Activated CD8-positive, alpha-beta T cell treated with anti-CD3 and anti-CD28 coated beads, Interleukin-2, amount 10 ng/mL, durations not matched to agents 7 days and 5 days (primary cell): ENCODE data around the gene ISM1. TPM values are rescaled to one million over a fixed set of nuclear protein-coding genes. Genes with fewer than 3 reads are reported as not detected.

Experiments used
- ATAC-seq: fragments of 150-1000 bp; cut with Tn5 transposase; one replicate; pipeline ENCODE4 v1.10.0; 2021; ENCODE audit warnings: moderate library complexity
- CTCF ChIA-PET: fragments of 350-600 bp; sonication (Branson Sonifier 250); formaldehyde crosslinking; loops from one replicate; lab custom pipeline; 2021; ENCODE audit warnings: antibody characterized with exemption; lab: Charles Lee
- POLR2A ChIA-PET: fragments of 350-600 bp; sonication (Branson Sonifier 250); formaldehyde crosslinking; loops from one replicate; lab custom pipeline; 2021; ENCODE audit warnings: antibody characterized with exemption; lab: Charles Lee
- DNase-seq: peaks from one replicate; pipeline ENCODE4 v3.0.0-alpha.2; 2020
- H3K27ac Mint-ChIP-seq: one replicate; pipeline ENCODE4 v1.8.0; 2021; ENCODE audit warnings: mild to moderate bottlenecking, mixed read lengths
- H3K27me3 Mint-ChIP-seq: one replicate; pipeline ENCODE4 v1.8.0; 2021; ENCODE audit warnings: low read depth, mixed read lengths
- H3K36me3 Mint-ChIP-seq: one replicate; pipeline ENCODE4 v1.8.0; 2021; ENCODE audit warnings: low read depth, mixed read lengths
- H3K4me1 Mint-ChIP-seq: one replicate; pipeline ENCODE4 v1.8.0; 2021; ENCODE audit warnings: low read depth, mixed read lengths
- H3K4me3 Mint-ChIP-seq: one replicate; pipeline ENCODE4 v1.8.0; 2021; ENCODE audit warnings: mild to moderate bottlenecking, mixed read lengths
- H3K9me3 Mint-ChIP-seq: one replicate; pipeline ENCODE4 v1.8.0; 2022; ENCODE audit warnings: mixed read lengths; ENCODE audit not compliant: insufficient read depth
- total RNA-seq, 2 experiments: library from RNA; stranded (reverse); gene quantifications; one replicate each; pipeline ENCODE4 v1.2.3, GENCODE V29; 2021

ISM1 gene
- total RNA-seq, 2 experiments from 2014 or later, result 2.9 to 3.7 TPM

GRCh38 chr20:13261460-13262301 lies 40.6 kb downstream of the ISM1 start:
- H3K9me3 Mint-ChIP-seq, result no peaks in the 10 kb centered on the region
- ATAC-seq (peak; percentile 99), DNase-seq (peak; percentile 79)
- H3K27me3 Mint-ChIP-seq, result no peaks in the 10 kb centered on the region
- no peaks in the 10 kb centered on the region for H3K36me3 Mint-ChIP-seq
- ChIA-PET POLR2A (no interaction called here), CTCF (interaction anchor here (0.6 to 3.7 kb wide), 25 partner anchors 8 to 285 kb away, joined by 3 to 19 read pairs (median 4); partner anchors contain the start of gene ISM1)
- H3K4me3 Mint-ChIP-seq, result no peak overlapping the region
- H3K4me1 Mint-ChIP-seq, result peaks cover 11% of the 10 kb centered on the region
- H3K27ac Mint-ChIP-seq, result no peak overlapping the region

DNA sequence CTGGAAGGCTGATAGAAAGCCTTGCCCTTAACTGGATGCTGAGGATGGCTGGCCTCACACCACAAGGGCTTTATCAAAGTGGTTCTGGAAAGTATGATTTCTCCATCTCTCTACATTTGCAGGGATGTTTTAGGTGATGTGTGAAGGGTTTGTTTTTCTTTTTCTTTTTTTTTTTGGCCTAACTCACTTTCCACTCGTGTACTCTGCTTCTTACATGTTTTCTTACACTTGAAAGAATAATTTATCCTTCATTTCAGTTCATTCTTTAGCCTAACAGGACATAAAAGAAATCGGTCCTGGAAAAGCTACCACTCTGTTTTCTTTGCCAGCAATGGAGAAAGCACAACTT lies 41.2 kb downstream of the ISM1 start:
- Mint-ChIP-seq H3K4me3 (no peak overlapping the region), H3K4me1 (peaks cover 11% of the 10 kb centered on the region), H3K27ac (no peak overlapping the region), H3K36me3 (no peaks in the 10 kb centered on the region), H3K9me3 (no peaks in the 10 kb centered on the region), H3K27me3 (peaks cover 2% of the 10 kb centered on the region)
- DNase-seq (no peak), ATAC-seq (no peak)
- ChIA-PET CTCF (interaction anchor here (0.7 to 3.7 kb wide), 21 partner anchors 9 to 284 kb away, joined by 3 to 19 read pairs (median 4); partner anchors contain the start of gene ISM1), POLR2A (no interaction called here)

- H3K4me1 Mint-ChIP-seq, result peaks cover 11% of the 10 kb centered on the region
Measured at GRCh38 chr20:13262671-13263360, 41.7 kb downstream of the ISM1 start.

DNA sequence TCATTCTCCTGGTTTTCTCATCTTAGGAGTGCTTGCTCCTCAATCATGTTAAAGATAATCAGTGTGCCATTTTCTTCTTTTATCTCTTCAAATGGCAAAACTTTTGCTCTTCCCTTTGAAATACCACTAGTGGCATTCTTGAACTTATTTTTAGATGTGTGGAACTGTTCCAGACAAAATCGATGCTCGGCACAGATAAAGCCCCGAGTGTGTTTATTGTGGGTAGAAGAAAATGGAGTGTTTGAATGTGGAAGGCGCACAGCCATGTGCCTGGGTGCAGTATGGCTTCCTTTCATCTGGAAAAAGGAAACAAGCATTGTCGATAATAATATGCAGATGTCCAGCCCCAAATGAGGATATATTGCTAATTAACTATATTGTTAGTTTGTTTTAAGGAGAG lies 42.4 kb downstream of the ISM1 start:
- Mint-ChIP-seq H3K4me3 (no peak overlapping the region), H3K36me3 (no peaks in the 10 kb centered on the region), H3K4me1 (peaks cover 7% of the 10 kb centered on the region), H3K27me3 (peaks cover 4% of the 10 kb centered on the region), H3K9me3 (no peaks in the 10 kb centered on the region), H3K27ac (no peak overlapping the region)
- ChIA-PET POLR2A (no interaction called here), CTCF (interaction anchor here (1.5 kb wide), 1 partner anchor 41 kb away, joined by 7 read pairs; the partner anchor contains the start of gene ISM1)
- ATAC-seq (no peak), DNase-seq (no peak)

More at GRCh38 chr20:13262671-13263360, 41.7 kb downstream of the ISM1 start:
- H3K9me3 Mint-ChIP-seq, result no peaks in the 10 kb centered on the region
- ChIA-PET POLR2A (no interaction called here), CTCF (interaction anchor here (0.7 to 3.7 kb wide), 21 partner anchors 8 to 284 kb away, joined by 3 to 19 read pairs (median 4); partner anchors contain the start of gene ISM1)
- ATAC-seq (no peak), DNase-seq (no peak)
- no peak overlapping the region for H3K4me3 Mint-ChIP-seq
- no peaks in the 10 kb centered on the region for H3K36me3 Mint-ChIP-seq
- H3K27me3 Mint-ChIP-seq, result peaks cover 2% of the 10 kb centered on the region
- no peak overlapping the region for H3K27ac Mint-ChIP-seq

- Mint-ChIP-seq H3K27ac (no peak overlapping the region), H3K36me3 (no peaks in the 10 kb centered on the region), H3K27me3 (peaks cover 8% of the 10 kb centered on the region), H3K9me3 (no peaks in the 10 kb centered on the region), H3K4me3 (no peak overlapping the region), H3K4me1 (peaks cover 7% of the 10 kb centered on the region)
- ChIA-PET POLR2A (no interaction called here), CTCF (interaction anchor here (1.1 to 1.3 kb wide), 3 partner anchors 146 to 508 kb away, joined by 3 to 9 read pairs (median 4); no protein-coding TSS in a partner anchor)
- DNase-seq (no peak), ATAC-seq (no peak)
Measured at GRCh38 chr20:13264907-13265306, 43.8 kb downstream of the ISM1 start.

GRCh38 chr20:13265941-13266340 lies 44.9 kb downstream of the ISM1 start:
- Mint-ChIP-seq H3K4me3 (no peak overlapping the region), H3K4me1 (peaks cover 7% of the 10 kb centered on the region), H3K36me3 (peaks cover 4% of the 10 kb centered on the region), H3K27ac (no peak overlapping the region), H3K9me3 (no peaks in the 10 kb centered on the region), H3K27me3 (peaks cover 8% of the 10 kb centered on the region)
- DNase-seq (no peak), ATAC-seq (no peak)
- ChIA-PET POLR2A (no interaction called here), CTCF (interaction anchor here (0.7 kb wide), 1 partner anchor 13 kb away, joined by 3 read pairs; no protein-coding TSS in a partner anchor)

GRCh38 chr20:13267231-13267630 lies 46.2 kb downstream of the ISM1 start:
- ATAC-seq (no peak), DNase-seq (no peak)
- Mint-ChIP-seq H3K36me3 (peaks cover 7% of the 10 kb centered on the region), H3K9me3 (no peaks in the 10 kb centered on the region), H3K27me3 (peaks cover 8% of the 10 kb centered on the region), H3K4me3 (no peak overlapping the region), H3K27ac (no peak overlapping the region), H3K4me1 (peaks cover 2% of the 10 kb centered on the region)
- CTCF ChIA-PET, result no interaction called here
- POLR2A ChIA-PET, result no interaction called here

DNA sequence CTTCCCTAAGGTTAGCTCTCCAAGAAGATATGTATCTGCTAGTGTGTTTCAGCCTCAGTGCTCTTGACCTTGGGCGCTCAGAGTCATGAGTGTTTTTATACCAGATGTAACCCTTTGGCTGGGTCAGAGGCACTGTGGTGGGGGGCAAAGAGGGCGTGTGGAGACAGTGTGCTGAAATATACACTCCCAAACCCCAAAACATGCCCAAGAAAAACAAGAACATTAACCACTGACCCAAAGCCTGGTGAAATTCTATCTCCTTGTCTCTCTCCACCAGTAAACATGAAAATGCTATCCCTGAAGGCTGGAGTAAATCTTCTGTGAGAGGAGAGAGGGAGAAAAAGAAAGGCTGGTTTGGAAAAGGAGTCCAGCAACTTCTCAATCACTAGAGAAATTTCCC lies 47.9 kb downstream of the ISM1 start:
- ChIA-PET CTCF (no interaction called here), POLR2A (no interaction called here)
- ATAC-seq (no peak), DNase-seq (no peak)
- no peak overlapping the region for H3K4me3 Mint-ChIP-seq
- no peak overlapping the region for H3K27ac Mint-ChIP-seq
- peaks cover 7% of the 10 kb centered on the region for H3K36me3 Mint-ChIP-seq
- H3K9me3 Mint-ChIP-seq, result no peaks in the 10 kb centered on the region
- no peaks in the 10 kb centered on the region for H3K4me1 Mint-ChIP-seq
- peaks cover 8% of the 10 kb centered on the region for H3K27me3 Mint-ChIP-seq

- Mint-ChIP-seq H3K9me3 (no peaks in the 10 kb centered on the region), H3K36me3 (peaks cover 7% of the 10 kb centered on the region), H3K4me1 (no peaks in the 10 kb centered on the region), H3K4me3 (no peak overlapping the region), H3K27ac (no peak overlapping the region), H3K27me3 (peaks cover 8% of the 10 kb centered on the region)
- POLR2A ChIA-PET, result no interaction called here
- CTCF ChIA-PET, result interaction anchor here (1.2 to 2.4 kb wide), 2 partner anchors 8 to 277 kb away, joined by 6 to 13 read pairs; no protein-coding TSS in a partner anchor
- ATAC-seq (no peak), DNase-seq (no peak)
Measured at GRCh38 chr20:13270211-13270610, 49.1 kb downstream of the ISM1 start.

GRCh38 chr20:13271098-13271497 lies 50.0 kb downstream of the ISM1 start:
- Mint-ChIP-seq H3K27ac (no peak overlapping the region), H3K36me3 (peaks cover 7% of the 10 kb centered on the region), H3K4me1 (no peaks in the 10 kb centered on the region), H3K9me3 (no peaks in the 10 kb centered on the region), H3K27me3 (peaks cover 8% of the 10 kb centered on the region), H3K4me3 (no peak overlapping the region)
- ChIA-PET POLR2A (no interaction called here), CTCF (interaction anchor here (0.9 to 2.4 kb wide), 3 partner anchors 9 to 276 kb away, joined by 3 to 13 read pairs (median 6); no protein-coding TSS in a partner anchor)
- no peak for DNase-seq
- no peak for ATAC-seq

- no peak overlapping the region for H3K27ac Mint-ChIP-seq
- H3K4me3 Mint-ChIP-seq, result no peak overlapping the region
- H3K27me3 Mint-ChIP-seq, result peaks cover 5% of the 10 kb centered on the region
- H3K9me3 Mint-ChIP-seq, result no peaks in the 10 kb centered on the region
- peaks cover 7% of the 10 kb centered on the region for H3K36me3 Mint-ChIP-seq
- DNase-seq (no peak), ATAC-seq (no peak)
- H3K4me1 Mint-ChIP-seq, result no peaks in the 10 kb centered on the region
- ChIA-PET CTCF (interaction anchor here (2.4 kb wide), 1 partner anchor 10 kb away, joined by 13 read pairs; no protein-coding TSS in a partner anchor), POLR2A (no interaction called here)
Measured at GRCh38 chr20:13271977-13272975, 51.2 kb downstream of the ISM1 start.
